Spleen (tissue), 11 donors: ENCODE measurements around the gene SLC27A1. TPM values are rescaled to one million over a fixed set of nuclear protein-coding genes. Genes with fewer than 3 reads are reported as not detected.

Source experiments
- DNase-seq: peaks from one replicate; pipeline ENCODE4 v3.0.0-alpha.2; 2020
- H3K27ac ChIP-seq, 8 donors: fragments of 200-600 bp; sonication (generic) in 7 of 8; 1 replicate in 4 of 8; 2 replicates in 4 of 8; pipeline versions ENCODE4 v1.5.0 to v1.8.0; 2016 to 2021; ENCODE audit warnings: inconsistent platforms in 4 of 8, mild to moderate bottlenecking in 4 of 8, moderate library complexity in 1 of 8
- H3K27me3 ChIP-seq, 7 donors: fragments of 200-600 bp; sonication (generic) in 6 of 7; replicated peaks in 1 of 7; 1 replicate in 4 of 7; 2 replicates in 3 of 7; pipeline versions ENCODE4 v1.5.0 to v1.8.0; 2016 to 2021; ENCODE audit warnings: inconsistent platforms in 3 of 7, mild to moderate bottlenecking in 1 of 7
- H3K36me3 ChIP-seq, 6 donors: fragments of 200-600 bp; sonication (generic) in 5 of 6; 1 replicate in 4 of 6; 2 replicates in 2 of 6; pipeline versions ENCODE4 v1.5.0 to v1.8.0; 2016 to 2021; ENCODE audit warnings: inconsistent platforms in 2 of 6
- H3K4me1 ChIP-seq, 6 donors: fragments of 200-600 bp; sonication (generic) in 5 of 6; 1 replicate in 3 of 6; 2 replicates in 3 of 6; pipeline versions ENCODE4 v1.5.0 to v1.8.0; 2016 to 2021; ENCODE audit warnings: inconsistent platforms in 3 of 6
- H3K4me3 ChIP-seq, 8 donors: fragments of 200-600 bp; sonication (generic) in 7 of 8; 1 replicate in 4 of 8; 2 replicates in 4 of 8; pipeline versions ENCODE4 v1.5.0 to v1.8.0; 2016 to 2021; ENCODE audit warnings: inconsistent platforms in 4 of 8, mild to moderate bottlenecking in 4 of 8, moderate library complexity in 2 of 8
- H3K9me3 ChIP-seq, 8 donors: fragments of 200-600 bp; sonication (generic) in 7 of 8; 1 replicate in 4 of 8; 2 replicates in 4 of 8; pipeline versions ENCODE4 v1.5.0 to v1.8.0; 2016 to 2021; ENCODE audit warnings: inconsistent platforms in 4 of 8
- CTCF ChIP-seq, 11 experiments: fragments of 200-600 bp in 7 of 11; fragments of 450-650 bp in 4 of 11; sonication (generic) in 4 of 11; IDR thresholded peaks in 8 of 11; conservative IDR thresholded peaks in 3 of 11; 1 replicate in 7 of 11; 2 replicates in 4 of 11; pipeline versions ENCODE4 v1.4.0 to v1.8.0; 2016 to 2021; ENCODE audit warnings: antibody characterized with exemption in 11 of 11, inconsistent platforms in 4 of 11, mild to moderate bottlenecking in 1 of 11
- POLR2A ChIP-seq, 3 donors: fragments of 450-650 bp; IDR thresholded peaks; one replicate each; pipeline ENCODE4 v1.5.1; 2017; ENCODE audit warnings: antibody characterized with exemption in 3 of 3, mild to moderate bottlenecking in 1 of 3
- POLR2AphosphoS5 ChIP-seq, 3 donors: sonication (generic); formaldehyde crosslinking; IDR thresholded peaks; one replicate each; pipeline ENCODE4 v1.5.1; 2017; ENCODE audit warnings: antibody characterized with exemption in 3 of 3
- WGBS, 5 donors: extraction: QIAGEN DNeasy Blood & Tissue Kit in 3 of 5; methylation state at CpG; one replicate each; pipeline versions ENCODE4 v1.1.5 to v1.1.7; 2013 to 2018; 5-methylcytosine and 5-hydroxymethylcytosine counted together
- intact Hi-C: fragments of 100-400 bp; cut with DNase I; formaldehyde crosslinking; loops from one replicate; pipeline ENCODE4 v1.15.0; 2023; ENCODE audit warnings: low total_unique reads
- polyA plus RNA-seq, 3 donors: library from polyadenylated mRNA; stranded (reverse); fragments of 200-250 nt; gene quantifications; one replicate each; pipeline ENCODE4 v1.2.1, GENCODE V29; 2013
- total RNA-seq, 7 donors: library from RNA; depleted of rRNA in 3 of 7; stranded (reverse); fragments of >200 nt in 3 of 7; fragmentation: NEBNext Ultra II Directional in 4 of 7; extraction: Animal tissue kit (Norgen Biotek cat#: 25700) in 4 of 7; gene quantifications; one replicate each; pipeline versions ENCODE4 v1.1.0 to v1.2.1, GENCODE V29; 2016 to 2021
- donor health status: healthy with polysubstance abuse.
- donor health status: DM: no; HTN: no; CAD: no; lungs with moderate emphysema.
- donor health status: DM: no; HTN: no; CAD: no.
- donor health status: Bipolar disorder and iron deficiency.
- donor health status: healthy.
- donor health status: DM: no; HTN: no; CAD: no.
- donor health status: DM: yes; HTN: yes; CAD: no.

SLC27A1 gene
- total and polyA plus RNA-seq, 10 donors = 4.8 to 23.3 (median 14.8) TPM

DNA sequence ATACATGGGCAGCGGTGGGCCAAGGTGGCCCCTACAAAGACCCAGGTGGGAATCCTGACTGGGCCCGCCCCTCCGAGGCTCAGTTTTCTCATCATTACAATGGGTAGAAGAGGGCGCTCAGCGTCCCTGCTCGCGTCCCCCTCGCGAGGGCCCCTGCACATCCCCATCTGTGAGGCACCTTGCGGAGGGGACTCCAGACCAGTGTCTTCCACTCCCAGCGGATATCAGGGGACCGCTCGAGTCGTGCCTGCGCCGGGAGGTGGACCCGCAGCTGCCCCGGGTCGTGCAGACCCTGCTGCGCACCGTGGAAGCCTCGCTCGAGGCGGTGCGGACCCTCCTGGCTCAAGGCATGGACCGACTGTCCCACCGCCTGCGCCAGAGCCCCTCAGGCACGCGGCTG, 69.8 kb downstream of the SLC27A1 start:
- H3K27me3 ChIP-seq = no peaks in the 10 kb centered on the region
- no peaks in the 10 kb centered on the region for H3K9me3 ChIP-seq
- H3K4me3 ChIP-seq = peak overlapping the region in 1 of 8 donors; percentile 74
- peaks cover 5 to 44% (median 16%) of the 10 kb centered on the region in 6 donors for H3K4me1 ChIP-seq
- intact Hi-C loops = no loop called here
- 73 to 92% (median 85%) methylated on average over 8 to 30 of the region's 30 CpGs for WGBS, 5 donors
- H3K27ac ChIP-seq = peak overlapping the region in 4 of 8 donors; percentile 70 to 86 (median 78)
- peaks cover 0 to 31% (median 0%) of the 10 kb centered on the region in 6 donors for H3K36me3 ChIP-seq
- no peak for TF ChIP-seq CTCF (IDR thresholded peaks at IDR 0.05 in 8 of 11, conservative IDR thresholded peaks at IDR 0.05 in 3 of 11)
- TF ChIP-seq POLR2A (IDR thresholded peaks at IDR 0.05) = no peak
- TF ChIP-seq POLR2AphosphoS5 (IDR thresholded peaks at IDR 0.05) = peak in 2 of 3 donors; percentile 17 to 72
- DNase-seq = peak; percentile 87

DNA sequence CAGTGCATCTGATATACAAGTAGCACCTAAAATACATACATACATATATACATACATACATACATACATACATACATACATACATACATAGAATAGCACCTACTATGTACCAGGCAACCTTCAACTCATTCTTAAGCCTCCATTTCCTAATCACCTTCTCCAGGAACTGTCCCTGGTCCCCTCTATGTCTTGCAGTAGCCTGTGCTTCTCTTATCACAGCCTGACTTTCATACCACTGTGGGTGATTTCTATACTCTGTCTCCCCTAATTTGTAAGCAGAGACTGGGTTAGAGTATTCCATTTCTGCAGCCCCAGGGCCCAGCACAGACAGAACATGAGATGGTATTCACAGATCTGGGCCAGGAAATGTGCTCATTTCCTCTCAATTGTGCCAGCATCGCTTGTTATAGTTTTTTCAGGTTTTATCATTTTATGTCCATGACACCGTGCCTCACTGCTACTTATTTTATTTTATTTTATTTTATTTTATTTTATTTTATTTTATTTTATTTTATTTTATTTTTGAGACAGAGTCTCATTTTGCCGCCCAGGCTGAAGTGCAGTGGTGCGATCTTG, 70.9 kb downstream of the SLC27A1 start:
- no peaks in the 10 kb centered on the region for H3K27me3 ChIP-seq
- peaks cover 5 to 44% (median 16%) of the 10 kb centered on the region in 6 donors for H3K4me1 ChIP-seq
- H3K36me3 ChIP-seq = peaks cover 0 to 31% (median 0%) of the 10 kb centered on the region in 6 donors
- intact Hi-C loops = no loop called here
- H3K9me3 ChIP-seq = no peaks in the 10 kb centered on the region
- no peak overlapping the region for H3K4me3 ChIP-seq
- WGBS, 5 donors = 63 to 85% (median 78%) methylated on average over 4 of the region's 4 CpGs
- no peak for DNase-seq
- no peak for TF ChIP-seq POLR2AphosphoS5 (IDR thresholded peaks at IDR 0.05)
- TF ChIP-seq POLR2A (IDR thresholded peaks at IDR 0.05) = no peak
- no peak for TF ChIP-seq CTCF (IDR thresholded peaks at IDR 0.05 in 8 of 11, conservative IDR thresholded peaks at IDR 0.05 in 3 of 11)
- peak overlapping the region in 1 of 8 donors; percentile 38 for H3K27ac ChIP-seq

DNA sequence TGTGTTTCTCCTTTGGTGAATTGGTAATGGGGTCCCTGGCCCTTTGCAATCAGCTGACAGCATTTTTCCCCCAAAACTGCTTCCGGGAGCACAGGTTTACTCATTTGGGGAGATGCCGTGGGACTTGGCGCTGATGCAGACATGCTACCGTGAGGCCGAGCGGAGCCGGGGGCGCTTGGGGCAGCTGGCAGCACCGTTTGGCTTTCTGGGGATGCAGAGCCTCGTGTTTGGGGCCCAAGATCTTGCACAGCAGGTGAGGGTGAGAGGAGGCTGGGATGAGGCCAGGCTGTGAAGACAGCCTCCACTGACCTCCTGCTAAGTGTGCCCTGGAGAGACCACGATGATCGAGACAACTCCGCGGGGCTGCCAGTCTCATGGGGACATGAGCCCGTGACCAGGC, 71.7 kb downstream of the SLC27A1 start:
- no peak overlapping the region for H3K4me3 ChIP-seq
- 83 to 93% (median 86%) methylated on average over 11 to 15 of the region's 15 CpGs for WGBS, 5 donors
- H3K4me1 ChIP-seq = peaks cover 5 to 42% (median 16%) of the 10 kb centered on the region in 6 donors
- peaks cover 0 to 31% (median 0%) of the 10 kb centered on the region in 6 donors for H3K36me3 ChIP-seq
- no peaks in the 10 kb centered on the region for H3K9me3 ChIP-seq
- H3K27ac ChIP-seq = no peak overlapping the region
- no peaks in the 10 kb centered on the region for H3K27me3 ChIP-seq
- TF ChIP-seq CTCF (IDR thresholded peaks at IDR 0.05 in 8 of 11, conservative IDR thresholded peaks at IDR 0.05 in 3 of 11) (no peak), POLR2AphosphoS5 (IDR thresholded peaks at IDR 0.05) (peak in 1 of 3 donors; percentile 64), POLR2A (IDR thresholded peaks at IDR 0.05) (no peak)
- DNase-seq = no peak
- intact Hi-C loops = no loop called here

DNA sequence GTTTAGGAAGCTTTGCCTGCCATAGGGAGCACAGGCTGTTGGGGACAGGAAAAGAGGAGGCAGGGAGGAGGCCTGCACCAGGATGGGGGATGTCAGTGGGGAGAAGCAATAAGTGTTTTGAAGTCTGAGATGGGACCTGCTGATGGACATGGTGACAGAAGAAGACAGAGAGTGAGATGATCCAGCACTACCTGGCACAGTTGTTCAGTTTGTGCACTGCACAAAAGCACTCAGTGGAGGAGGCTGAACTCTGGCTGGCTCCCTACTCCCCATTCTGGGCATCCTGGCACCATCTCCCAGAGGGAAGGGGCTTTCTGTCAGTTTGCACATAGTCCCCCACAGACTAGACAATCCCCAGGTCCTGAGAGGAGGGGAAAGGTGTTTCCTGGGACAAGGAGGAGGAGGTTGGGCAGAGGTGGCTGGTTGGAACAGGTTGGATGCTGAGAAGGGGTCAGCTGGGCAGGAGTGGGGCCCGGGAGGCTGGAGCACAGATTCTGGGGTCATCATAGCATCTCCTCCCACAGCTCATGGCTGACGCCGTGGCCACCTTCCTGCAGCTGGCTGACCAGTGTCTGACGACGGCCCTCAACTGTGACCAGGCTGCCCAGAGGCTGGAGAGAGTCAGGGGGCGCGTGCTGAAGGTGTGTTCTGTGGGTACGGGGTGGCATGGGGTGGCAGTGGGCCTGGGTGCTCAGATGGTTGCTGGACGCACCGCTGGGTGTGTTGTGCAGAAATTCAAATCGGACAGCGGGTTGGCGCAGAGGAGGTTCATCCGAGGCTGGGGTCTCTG, 72.7 kb downstream of the SLC27A1 start:
- Histone ChIP-seq H3K9me3 (no peaks in the 10 kb centered on the region), H3K4me1 (peaks cover 5 to 32% (median 14%) of the 10 kb centered on the region in 6 donors), H3K27ac (no peak overlapping the region), H3K36me3 (peaks cover 0 to 26% (median 0%) of the 10 kb centered on the region in 6 donors), H3K4me3 (no peak overlapping the region), H3K27me3 (no peaks in the 10 kb centered on the region)
- DNase-seq = no peak
- TF ChIP-seq POLR2A (IDR thresholded peaks at IDR 0.05) (no peak), CTCF (IDR thresholded peaks at IDR 0.05 in 8 of 11, conservative IDR thresholded peaks at IDR 0.05 in 3 of 11) (no peak), POLR2AphosphoS5 (IDR thresholded peaks at IDR 0.05) (peak in 1 of 3 donors; percentile 57)
- intact Hi-C loops = no loop called here
- WGBS, 5 donors = 82 to 90% (median 88%) methylated on average over 12 to 14 of the region's 14 CpGs
